Trophoblast cell (in vitro differentiated cells and primary cell): ENCODE measurements around the gene CSNK2A2.

ENCODE experiments used
- DNase-seq, 2 donors: peaks; one replicate each; pipeline ENCODE4 v3.0.0-alpha.2; 2016
- H2AFZ ChIP-seq: 2 replicates; pipeline ENCODE4 v1.6.1; 2013; ENCODE audit warnings: low read length, moderate library complexity, mild to moderate bottlenecking; ENCODE audit not compliant: insufficient read depth, poor library complexity
- H2AK5ac ChIP-seq: 2 replicates; pipeline ENCODE4 v1.6.1; 2013; ENCODE audit warnings: mild to moderate bottlenecking, low read length
- H2BK120ac ChIP-seq: 2 replicates; pipeline ENCODE4 v1.6.1; 2013; ENCODE audit warnings: low read length, mild to moderate bottlenecking, moderate library complexity; ENCODE audit not compliant: insufficient read depth, poor library complexity
- H2BK12ac ChIP-seq: 2 replicates; pipeline ENCODE4 v1.6.1; 2013; ENCODE audit warnings: mild to moderate bottlenecking, low read length, moderate library complexity
- H2BK5ac ChIP-seq: 2 replicates; pipeline ENCODE4 v1.6.1; 2013; ENCODE audit warnings: low read length, low read depth, moderate library complexity, mild to moderate bottlenecking; ENCODE audit not compliant: poor library complexity
- H3K14ac ChIP-seq: 2 replicates; pipeline ENCODE4 v1.6.1; 2013; ENCODE audit warnings: mild to moderate bottlenecking, low read length
- H3K18ac ChIP-seq: 2 replicates; pipeline ENCODE4 v1.6.1; 2013; ENCODE audit warnings: mild to moderate bottlenecking, low read length
- H3K23ac ChIP-seq: 2 replicates; pipeline ENCODE4 v1.6.1; 2013; ENCODE audit warnings: low read length
- H3K27ac ChIP-seq: 2 replicates; pipeline ENCODE4 v1.5.1; 2013; ENCODE audit warnings: low read depth, mild to moderate bottlenecking, inconsistent platforms, low read length, moderate library complexity
- H3K27me3 ChIP-seq: 2 replicates; pipeline ENCODE4 v1.6.1; 2013; ENCODE audit warnings: inconsistent platforms, mild to moderate bottlenecking, low read length, moderate library complexity; ENCODE audit not compliant: insufficient read depth
- H3K36me3 ChIP-seq, 2 experiments: 1 replicate in 1 of 2; 2 replicates in 1 of 2; pipeline ENCODE4 v1.6.1; 2013; ENCODE audit warnings: low read length in 2 of 2, mild to moderate bottlenecking in 2 of 2, moderate library complexity in 1 of 2; ENCODE audit not compliant: insufficient read depth in 2 of 2, control insufficient read depth in 1 of 2
- H3K4ac ChIP-seq: 2 replicates; pipeline ENCODE4 v1.6.1; 2013; ENCODE audit warnings: low read depth, mild to moderate bottlenecking, low read length, moderate library complexity
- H3K4me1 ChIP-seq, 2 experiments: 1 replicate in 1 of 2; 2 replicates in 1 of 2; pipeline ENCODE4 v1.6.1; 2013; ENCODE audit warnings: low read length in 2 of 2, mild to moderate bottlenecking in 2 of 2, moderate library complexity in 1 of 2; ENCODE audit not compliant: insufficient read depth in 2 of 2, control insufficient read depth in 1 of 2
- H3K4me2 ChIP-seq: 2 replicates; pipeline ENCODE4 v1.6.1; 2013; ENCODE audit warnings: inconsistent platforms, mild to moderate bottlenecking, low read length, moderate library complexity
- H3K4me3 ChIP-seq: 2 replicates; pipeline ENCODE4 v1.5.1; 2013; ENCODE audit warnings: mild to moderate bottlenecking, low read depth, low read length, inconsistent platforms
- H3K79me1 ChIP-seq: one replicate; pipeline ENCODE4 v1.6.1; 2013; ENCODE audit warnings: low read length
- H3K79me2 ChIP-seq: 2 replicates; pipeline ENCODE4 v1.6.1; 2013; ENCODE audit warnings: low read length, mild to moderate bottlenecking; ENCODE audit not compliant: control insufficient read depth, insufficient read depth, poor library complexity
- H3K9ac ChIP-seq: 2 replicates; pipeline ENCODE4 v1.6.1; 2013; ENCODE audit warnings: mild to moderate bottlenecking, low read length
- H3K9me3 ChIP-seq: 2 replicates; pipeline ENCODE4 v1.6.1; 2013; ENCODE audit warnings: low read depth, mild to moderate bottlenecking, control low read depth, inconsistent platforms, low read length; ENCODE audit not compliant: insufficient read depth
- H4K12ac ChIP-seq: 2 replicates; pipeline ENCODE4 v1.6.1; 2013; ENCODE audit warnings: low read depth, mild to moderate bottlenecking, low read length, moderate library complexity
- H4K8ac ChIP-seq: 2 replicates; pipeline ENCODE4 v1.6.1; 2013; ENCODE audit warnings: low read depth, mild to moderate bottlenecking, low read length, moderate library complexity
- H4K91ac ChIP-seq: one replicate; pipeline ENCODE4 v1.6.1; 2013; ENCODE audit warnings: low read depth, mild to moderate bottlenecking, low read length, moderate library complexity
- WGBS: extraction: QIAGEN DNeasy Blood & Tissue Kit; methylation state at CpG from one replicate; pipeline ENCODE4 v1.1.7; 2013; ENCODE audit warnings: missing lambda C conversion rate; ENCODE audit not compliant: insufficient read length, insufficient coverage; ENCODE audit errors: extremely low coverage; 5-methylcytosine and 5-hydroxymethylcytosine counted together

CSNK2A2 gene

DNA sequence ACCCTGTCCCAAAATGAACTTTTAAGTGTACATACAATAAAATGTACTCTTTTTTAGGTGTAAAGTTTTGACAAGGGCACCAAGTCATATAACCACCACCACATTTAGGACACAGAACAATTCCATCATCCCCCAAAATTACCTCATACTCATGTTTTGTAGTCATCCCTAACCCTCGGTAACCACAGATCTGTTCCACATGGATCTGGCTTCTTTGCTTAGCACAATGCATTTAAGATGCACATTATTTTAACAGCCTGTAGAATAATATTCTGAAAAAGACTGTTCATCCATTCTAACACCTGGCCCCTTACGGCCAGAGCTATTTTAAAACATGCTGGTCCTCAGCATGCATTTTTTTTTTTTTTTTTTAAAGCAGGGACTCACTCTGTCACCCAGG, 43.6 kb downstream of the CSNK2A2 start:
- Histone ChIP-seq H3K9me3 (no peaks in the 10 kb centered on the region), H3K23ac (no peak overlapping the region), H3K79me2 (no peaks in the 10 kb centered on the region), H4K91ac (no peak overlapping the region), H3K14ac (no peak overlapping the region), H3K36me3 (peaks cover 2 to 5% of the 10 kb centered on the region in 2 experiments), H3K4ac (no peak overlapping the region), H3K4me2 (no peak overlapping the region), H3K79me1 (no peaks in the 10 kb centered on the region), H2AFZ (no peak overlapping the region), H2BK12ac (no peak overlapping the region), H2AK5ac (no peak overlapping the region), H2BK5ac (no peak overlapping the region), H3K18ac (no peak overlapping the region), H3K9ac (no peak overlapping the region), H4K12ac (no peak overlapping the region), H4K8ac (no peak overlapping the region), H3K4me1 (no peaks in the 10 kb centered on the region), H2BK120ac (no peak overlapping the region), H3K27ac (no peak overlapping the region), H3K27me3 (no peaks in the 10 kb centered on the region), H3K4me3 (no peak overlapping the region)
- no peak for DNase-seq
- no CpG with 5 or more reads among the region's 2 CpGs for WGBS

DNA sequence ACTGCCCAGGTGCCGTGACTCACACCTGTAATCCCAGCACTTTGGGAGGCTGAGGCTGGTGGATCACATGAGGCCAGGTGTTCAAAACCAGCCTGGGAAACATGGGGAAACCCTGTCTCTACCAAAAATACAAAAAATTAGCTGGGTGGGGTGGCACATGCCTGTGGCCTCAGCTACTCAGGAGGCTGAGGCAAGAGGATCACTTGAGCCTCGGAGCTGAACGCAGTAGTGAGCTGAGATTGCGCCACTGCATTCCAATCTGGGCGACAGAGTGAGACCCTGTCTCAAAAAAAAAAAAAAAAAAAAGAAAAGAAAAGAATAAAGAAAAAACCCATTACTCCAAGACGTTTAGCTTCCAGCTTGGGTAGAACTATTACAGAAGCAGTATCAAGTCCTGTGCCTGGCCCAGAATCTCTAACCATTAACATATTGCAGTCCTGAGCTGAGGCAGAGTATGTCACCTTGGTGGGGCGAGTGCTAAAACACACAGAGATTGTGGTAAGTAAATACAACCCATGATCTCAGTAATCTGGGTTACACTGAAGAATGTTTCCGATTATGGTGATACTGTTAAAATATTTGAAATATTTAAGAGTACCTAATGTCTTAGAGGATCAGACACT, 45.5 kb downstream of the CSNK2A2 start:
- no peaks in the 10 kb centered on the region for H3K4me1 ChIP-seq
- no peaks in the 10 kb centered on the region for H3K36me3 ChIP-seq
- no peaks in the 10 kb centered on the region for H3K79me1 ChIP-seq
- H3K4ac ChIP-seq = no peak overlapping the region
- no peak overlapping the region for H3K9ac ChIP-seq
- no peak overlapping the region for H2BK5ac ChIP-seq
- no peak overlapping the region for H2BK12ac ChIP-seq
- no peaks in the 10 kb centered on the region for H3K79me2 ChIP-seq
- H3K27me3 ChIP-seq = no peaks in the 10 kb centered on the region
- H2AFZ ChIP-seq = no peak overlapping the region
- no peak overlapping the region for H2AK5ac ChIP-seq
- no peak overlapping the region for H3K4me3 ChIP-seq
- H3K18ac ChIP-seq = no peak overlapping the region
- no peaks in the 10 kb centered on the region for H3K9me3 ChIP-seq
- DNase-seq = no peak
- H3K23ac ChIP-seq = no peak overlapping the region
- no peak overlapping the region for H4K91ac ChIP-seq
- no peak overlapping the region for H3K4me2 ChIP-seq
- H4K12ac ChIP-seq = no peak overlapping the region
- no peak overlapping the region for H2BK120ac ChIP-seq
- no peak overlapping the region for H3K14ac ChIP-seq
- no peak overlapping the region for H4K8ac ChIP-seq
- no peak overlapping the region for H3K27ac ChIP-seq
- WGBS = no CpG with 5 or more reads among the region's 8 CpGs

DNA sequence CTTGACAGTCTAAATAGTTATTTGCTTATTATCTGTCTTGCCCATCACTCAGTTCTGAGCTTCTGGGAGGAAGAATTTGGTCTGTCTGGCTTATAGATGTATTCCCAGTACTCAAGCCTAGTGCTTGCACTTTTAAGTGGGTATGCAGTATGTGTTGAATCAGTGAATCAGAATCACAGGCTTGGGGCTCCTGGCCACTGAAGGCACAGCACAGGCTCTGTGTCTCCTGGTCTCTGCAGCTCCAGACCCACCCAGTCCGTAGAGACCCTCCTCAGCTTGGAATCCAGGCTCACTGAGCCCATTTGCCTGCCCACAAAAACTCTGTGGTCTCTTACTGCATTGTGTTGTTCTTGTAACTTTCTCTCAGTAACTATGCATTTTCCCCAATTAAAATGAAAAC, 49.4 kb downstream of the CSNK2A2 start:
- no peak overlapping the region for H3K27ac ChIP-seq
- no peak overlapping the region for H2AFZ ChIP-seq
- H3K4me1 ChIP-seq = no peaks in the 10 kb centered on the region
- H3K9ac ChIP-seq = no peak overlapping the region
- DNase-seq = no peak
- H3K4ac ChIP-seq = no peak overlapping the region
- no peaks in the 10 kb centered on the region for H3K9me3 ChIP-seq
- H2BK5ac ChIP-seq = no peak overlapping the region
- WGBS = no CpG with 5 or more reads among the region's 1 CpG
- no peak overlapping the region for H3K4me2 ChIP-seq
- no peaks in the 10 kb centered on the region for H3K79me2 ChIP-seq
- no peak overlapping the region for H2BK120ac ChIP-seq
- no peaks in the 10 kb centered on the region for H3K79me1 ChIP-seq
- H4K12ac ChIP-seq = no peak overlapping the region
- no peak overlapping the region for H3K14ac ChIP-seq
- no peaks in the 10 kb centered on the region for H3K36me3 ChIP-seq
- no peak overlapping the region for H3K18ac ChIP-seq
- no peak overlapping the region for H2BK12ac ChIP-seq
- H3K4me3 ChIP-seq = no peak overlapping the region
- H4K8ac ChIP-seq = no peak overlapping the region
- no peak overlapping the region for H2AK5ac ChIP-seq
- H3K23ac ChIP-seq = no peak overlapping the region
- no peak overlapping the region for H4K91ac ChIP-seq
- H3K27me3 ChIP-seq = no peaks in the 10 kb centered on the region

DNA sequence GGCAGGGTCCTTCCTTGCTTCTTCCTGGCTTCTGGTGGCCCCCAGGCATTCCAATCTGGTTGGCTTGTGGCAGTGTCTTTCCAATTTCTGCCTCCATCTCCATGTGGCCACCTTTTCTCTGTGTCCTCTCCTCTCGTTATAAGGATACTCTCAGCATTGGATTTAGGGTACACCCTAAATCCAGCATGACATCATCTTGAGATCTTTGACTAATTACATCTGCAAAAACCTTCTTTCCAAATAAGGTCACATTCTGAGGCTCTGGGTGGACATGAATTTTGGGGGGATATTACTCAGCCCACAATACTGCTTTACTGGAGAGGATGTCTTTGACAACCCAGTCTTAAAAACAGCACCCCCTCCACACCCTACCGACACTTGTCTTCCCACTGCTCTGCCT, 49.8 kb downstream of the CSNK2A2 start:
- DNase-seq = no peak
- Histone ChIP-seq H3K4me2 (no peak overlapping the region), H3K36me3 (no peaks in the 10 kb centered on the region), H2AFZ (no peak overlapping the region), H3K14ac (no peak overlapping the region), H2BK120ac (no peak overlapping the region), H3K23ac (no peak overlapping the region), H3K9ac (no peak overlapping the region), H3K79me1 (no peaks in the 10 kb centered on the region), H4K91ac (no peak overlapping the region), H3K4me3 (no peak overlapping the region), H3K4me1 (no peaks in the 10 kb centered on the region), H4K8ac (no peak overlapping the region), H4K12ac (no peak overlapping the region), H3K79me2 (no peaks in the 10 kb centered on the region), H2AK5ac (no peak overlapping the region), H3K9me3 (no peaks in the 10 kb centered on the region), H3K18ac (no peak overlapping the region), H3K27ac (no peak overlapping the region), H2BK12ac (no peak overlapping the region), H2BK5ac (no peak overlapping the region), H3K27me3 (no peaks in the 10 kb centered on the region), H3K4ac (no peak overlapping the region)
- WGBS = no CpG with 5 or more reads among the region's 2 CpGs
